Endothelial cell (in vitro differentiated cells): ENCODE measurements around the gene CEP192. TPM values are rescaled to one million over a fixed set of nuclear protein-coding genes. Genes with fewer than 3 reads are reported as not detected.

Experiments used
- DNase-seq: peaks from one replicate; pipeline ENCODE4 v3.0.0; 2021; ENCODE audit warnings: low spot score
- H3K27ac Mint-ChIP-seq: one replicate; pipeline ENCODE4 v1.8.0; 2021; ENCODE audit warnings: mixed read lengths, inconsistent platforms; ENCODE audit not compliant: unreplicated experiment
- H3K27me3 Mint-ChIP-seq: one replicate; pipeline ENCODE4 v1.8.0; 2021; ENCODE audit warnings: mild to moderate bottlenecking, moderate library complexity, mixed read lengths, inconsistent platforms; ENCODE audit not compliant: unreplicated experiment
- H3K36me3 Mint-ChIP-seq: one replicate; pipeline ENCODE4 v1.8.0; 2021; ENCODE audit warnings: mild to moderate bottlenecking, low read depth, mixed read lengths, inconsistent platforms; ENCODE audit not compliant: unreplicated experiment
- H3K4me1 Mint-ChIP-seq: one replicate; pipeline ENCODE4 v1.8.0; 2021; ENCODE audit warnings: mild to moderate bottlenecking, mixed read lengths, inconsistent platforms; ENCODE audit not compliant: unreplicated experiment
- H3K4me3 Mint-ChIP-seq: one replicate; pipeline ENCODE4 v1.8.0; 2021; ENCODE audit warnings: mild to moderate bottlenecking, mixed read lengths, inconsistent platforms; ENCODE audit not compliant: unreplicated experiment
- H3K9me3 Mint-ChIP-seq: one replicate; pipeline ENCODE4 v1.8.0; 2021; ENCODE audit warnings: mixed read lengths, inconsistent platforms; ENCODE audit not compliant: unreplicated experiment
- CTCF ChIP-seq: fragments of 200-600 bp; sonication (generic); IDR thresholded peaks from one replicate; pipeline ENCODE4 v1.5.0; 2021; ENCODE audit warnings: antibody characterized with exemption; ENCODE audit not compliant: unreplicated experiment
- total RNA-seq: library from RNA; stranded (reverse); fragmentation: NEBNext Ultra II Directional; extraction: Animal tissue kit (Norgen Biotek cat#: 25700); gene quantifications from one replicate; pipeline ENCODE4 v1.2.1, GENCODE V29; 2021; ENCODE audit not compliant: unreplicated experiment

Gene CEP192
- total RNA-seq, 1 donor from 2014 or later: 23.2 TPM

DNA sequence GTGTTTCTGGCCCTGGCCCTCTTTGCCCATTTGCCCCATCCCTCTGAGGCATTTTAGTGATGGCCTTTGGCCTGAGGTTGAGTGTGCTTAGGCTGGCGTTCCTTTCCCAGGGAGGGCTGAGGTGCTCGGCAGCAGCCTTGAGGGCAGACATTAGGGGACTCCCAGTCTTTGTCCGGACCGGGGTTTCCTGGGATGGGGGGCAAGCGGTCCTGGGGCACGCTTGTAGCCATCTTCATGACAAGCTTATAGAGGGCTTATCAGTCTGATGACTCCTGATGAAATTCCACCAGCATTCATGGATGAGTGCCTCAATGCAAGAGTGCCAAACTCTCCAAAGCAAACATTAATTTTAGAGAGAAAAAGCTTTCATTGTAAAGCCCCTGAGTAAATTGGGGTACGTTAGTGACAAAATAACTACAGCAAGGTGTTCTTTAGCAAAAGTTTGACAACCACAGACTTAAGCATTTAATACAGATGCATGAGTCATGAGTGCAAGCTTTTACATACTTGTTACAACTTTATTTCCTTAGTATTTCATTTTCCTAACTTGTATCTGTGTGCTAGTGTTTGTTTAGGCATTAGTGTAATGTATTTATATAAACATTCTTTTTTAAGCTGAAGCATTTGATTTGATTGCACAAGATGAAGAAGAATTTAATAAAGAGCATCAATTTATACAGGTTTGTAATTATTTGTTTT, 45.6 kb downstream of the CEP192 start:
- DNase-seq: no peak
- Mint-ChIP-seq H3K4me3 (no peak overlapping the region), H3K36me3 (peaks cover 13% of the 10 kb centered on the region), H3K27me3 (peaks cover 3% of the 10 kb centered on the region), H3K4me1 (no peaks in the 10 kb centered on the region), H3K27ac (no peak overlapping the region), H3K9me3 (no peaks in the 10 kb centered on the region)
- no peak for TF ChIP-seq CTCF

- no peak overlapping the region for H3K27ac Mint-ChIP-seq
- H3K4me1 Mint-ChIP-seq: no peaks in the 10 kb centered on the region
- H3K9me3 Mint-ChIP-seq: no peaks in the 10 kb centered on the region
- no peak for TF ChIP-seq CTCF
- H3K27me3 Mint-ChIP-seq: peaks cover 3% of the 10 kb centered on the region
- DNase-seq: no peak
- no peak overlapping the region for H3K4me3 Mint-ChIP-seq
- peaks cover 13% of the 10 kb centered on the region for H3K36me3 Mint-ChIP-seq
These were observed 48.6 kb downstream of the CEP192 start for GRCh38 chr18:13039806-13040205.

DNA sequence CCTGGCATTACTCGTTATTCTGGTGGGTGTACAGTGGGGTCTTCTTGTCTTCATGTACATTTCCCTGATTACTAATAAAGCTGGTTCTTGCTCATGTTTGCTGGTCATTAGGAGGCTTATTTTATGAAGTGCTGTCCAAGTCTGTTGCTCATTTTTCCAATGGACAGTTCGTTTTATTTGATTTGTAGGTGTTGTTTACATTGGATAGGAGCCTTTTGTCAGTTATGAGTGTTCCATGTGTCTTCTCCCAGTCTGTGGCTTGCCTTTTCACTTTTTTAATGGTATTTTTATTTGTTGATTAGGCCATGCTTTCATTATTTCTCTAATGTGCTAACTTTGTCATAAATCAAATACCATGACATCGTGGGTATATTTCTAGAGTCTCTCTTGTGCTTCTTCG, 51.9 kb downstream of the CEP192 start:
- peaks cover 13% of the 10 kb centered on the region for H3K36me3 Mint-ChIP-seq

DNA sequence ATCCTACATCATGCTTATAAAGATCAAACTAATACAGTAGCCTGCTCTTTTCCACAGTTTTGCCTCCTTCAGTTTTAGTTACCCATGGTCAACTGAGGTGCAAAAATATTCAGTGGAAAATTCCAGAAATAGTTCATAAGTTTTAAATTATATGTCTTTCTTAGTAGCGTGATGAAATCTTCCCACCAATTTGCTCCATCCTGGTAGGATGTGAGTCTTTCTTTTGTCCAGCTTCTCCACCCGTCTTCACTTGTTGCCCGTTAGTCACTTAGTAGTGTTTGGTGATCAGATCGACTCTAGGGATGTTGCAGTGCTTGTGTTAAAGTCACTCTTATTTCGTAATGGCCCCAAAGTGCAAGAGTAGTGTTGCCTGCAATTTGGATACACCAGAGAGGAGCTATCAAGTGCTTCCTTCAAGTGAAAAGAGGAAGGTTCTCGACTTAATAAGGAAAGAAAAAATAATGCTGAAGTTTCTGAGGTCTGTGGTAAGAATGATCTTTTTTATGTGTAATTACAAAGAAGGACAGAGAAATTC, 57.0 kb downstream of the CEP192 start:
- Mint-ChIP-seq H3K4me3 (no peak overlapping the region), H3K9me3 (no peaks in the 10 kb centered on the region), H3K4me1 (peaks cover 10% of the 10 kb centered on the region), H3K36me3 (peaks cover 11% of the 10 kb centered on the region), H3K27ac (no peak overlapping the region), H3K27me3 (no peaks in the 10 kb centered on the region)
- no peak for DNase-seq
- no peak for TF ChIP-seq CTCF

More for the DNA sequence above, 51.9 kb downstream of the CEP192 start:
- Mint-ChIP-seq H3K27me3 (peaks cover 3% of the 10 kb centered on the region), H3K27ac (no peak overlapping the region), H3K4me1 (no peaks in the 10 kb centered on the region), H3K9me3 (no peaks in the 10 kb centered on the region), H3K4me3 (no peak overlapping the region)
- no peak for TF ChIP-seq CTCF
- DNase-seq: no peak

DNA sequence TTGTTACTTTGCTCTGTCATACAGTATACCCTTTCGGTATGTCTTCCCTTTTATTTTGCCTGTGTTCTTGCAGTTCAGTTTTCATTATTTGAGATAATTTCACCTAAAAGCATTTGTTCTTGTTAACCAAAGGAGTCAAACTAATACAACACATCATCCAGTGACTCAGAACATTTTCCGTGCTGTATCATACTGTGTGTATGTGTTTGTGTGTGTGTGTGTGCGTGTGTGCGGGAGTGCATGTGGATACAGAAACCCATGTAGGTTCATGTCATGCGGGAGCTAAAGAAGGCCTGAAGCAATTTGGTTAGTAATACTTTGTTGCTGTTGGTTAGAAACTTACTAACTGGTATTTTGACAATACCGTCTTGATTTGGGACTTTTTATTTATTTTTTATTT, 60.0 kb downstream of the CEP192 start:
- no peak for DNase-seq
- H3K27ac Mint-ChIP-seq: no peak overlapping the region
- H3K9me3 Mint-ChIP-seq: no peaks in the 10 kb centered on the region
- H3K4me1 Mint-ChIP-seq: peaks cover 10% of the 10 kb centered on the region
- H3K36me3 Mint-ChIP-seq: peaks cover 22% of the 10 kb centered on the region
- H3K27me3 Mint-ChIP-seq: no peaks in the 10 kb centered on the region
- TF ChIP-seq CTCF: no peak
- no peak overlapping the region for H3K4me3 Mint-ChIP-seq
